Right forelimb (tissue), 1 donor: Measurements from ENCODE around the gene SLC25A4.
"Not testable (repeated sequence)": the region's sequence is repeated elsewhere in the genome, so short reads cannot be mapped to it uniquely, and the experiment has no call there.

Experiments used
- DNase-seq: peaks from one replicate; pipeline ENCODE4 v3.0.0-alpha.2; 2018

The SLC25A4 gene

GRCh38 chr4:185142912-185143600, at the start of gene SLC25A4:
Gene SLC25A4 (plus strand): TSS chr4:185143266. CDS start chr4:185143373, 107 bp downstream.
- DNase-seq: peak; percentile 87

GRCh38 chr4:185093603-185094002, 49.5 kb upstream of the SLC25A4 start:
- no peak for DNase-seq

DNA sequence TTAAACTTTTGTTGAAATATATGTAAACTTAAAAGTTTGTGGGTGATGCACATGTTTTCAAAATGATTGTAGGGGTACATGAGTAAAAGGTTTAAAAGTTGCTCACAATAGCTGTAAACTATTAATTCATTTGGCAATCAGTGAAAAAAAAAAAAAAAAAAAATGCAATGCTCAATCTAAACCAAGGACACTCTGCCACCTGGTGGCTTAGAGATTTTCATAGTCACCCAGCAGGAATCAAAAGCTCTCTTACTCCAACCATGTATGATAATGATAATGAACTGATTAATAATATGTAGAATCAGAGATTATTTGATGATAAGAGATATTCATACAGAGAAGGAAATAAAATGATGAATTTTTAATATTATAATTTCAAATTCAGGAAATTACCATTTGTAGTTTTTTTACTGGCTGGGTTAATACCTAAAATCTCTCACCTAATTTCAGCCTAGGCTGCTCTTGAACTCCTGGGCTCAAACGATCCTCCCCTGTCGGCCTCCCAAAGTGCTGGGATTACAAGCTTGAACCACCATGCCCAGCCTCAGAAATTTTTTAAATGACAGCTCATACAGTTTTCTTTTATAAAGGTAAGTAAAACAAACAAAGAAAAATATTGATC, 46.9 kb upstream of the SLC25A4 start:
- no peak for DNase-seq

GRCh38 chr4:185098474-185098873, 44.6 kb upstream of the SLC25A4 start:
- DNase-seq: no peak

GRCh38 chr4:185099024-185099682, 43.9 kb upstream of the SLC25A4 start:
- DNase-seq: no peak

DNA sequence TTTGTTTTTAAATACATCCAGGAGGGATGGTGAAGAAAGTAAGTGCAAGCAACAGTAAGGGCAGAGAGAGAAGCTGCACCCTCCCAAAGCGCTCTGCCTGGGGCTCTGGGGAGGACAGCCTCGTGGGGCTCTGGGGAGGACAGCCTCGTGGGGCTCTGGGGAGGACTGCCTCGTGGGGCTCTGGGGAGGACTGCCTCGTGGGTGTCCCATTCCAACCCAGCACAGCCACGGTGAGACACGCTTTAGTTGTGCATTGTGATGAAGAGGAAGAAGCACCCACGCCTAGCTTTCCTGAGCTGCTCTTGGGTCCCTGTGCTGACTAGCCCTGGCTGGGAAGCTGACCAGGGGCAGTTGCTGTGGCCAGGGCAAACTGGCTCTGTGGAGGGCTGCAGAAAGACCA, 43.1 kb upstream of the SLC25A4 start:
- DNase-seq: no peak

- DNase-seq: no peak
These were observed 42.6 kb upstream of the SLC25A4 start for GRCh38 chr4:185100423-185100822.

- no peak for DNase-seq
These were observed 41.6 kb upstream of the SLC25A4 start for GRCh38 chr4:185101354-185101890.

GRCh38 chr4:185104733-185105132, 38.3 kb upstream of the SLC25A4 start:
- DNase-seq: no peak

DNA sequence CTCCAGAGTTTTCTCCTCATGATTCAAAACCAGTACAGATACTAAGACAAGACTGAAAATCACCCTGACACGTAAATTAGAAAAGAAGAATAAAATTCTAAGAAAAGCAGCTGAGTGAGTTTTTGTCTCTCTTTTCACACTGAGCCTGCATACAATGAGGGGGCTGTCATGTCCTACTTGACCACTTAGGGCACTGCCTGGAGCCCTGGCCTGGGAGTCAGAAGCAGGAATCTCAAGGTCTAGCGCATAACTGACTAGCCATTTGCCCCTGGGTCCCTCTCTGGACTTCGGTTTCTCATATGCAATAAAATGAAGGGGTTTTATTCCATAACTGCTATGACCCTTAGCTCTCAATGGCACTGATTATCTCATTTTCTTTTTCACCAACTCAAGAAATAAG, 36.7 kb upstream of the SLC25A4 start:
- no peak for DNase-seq

DNA sequence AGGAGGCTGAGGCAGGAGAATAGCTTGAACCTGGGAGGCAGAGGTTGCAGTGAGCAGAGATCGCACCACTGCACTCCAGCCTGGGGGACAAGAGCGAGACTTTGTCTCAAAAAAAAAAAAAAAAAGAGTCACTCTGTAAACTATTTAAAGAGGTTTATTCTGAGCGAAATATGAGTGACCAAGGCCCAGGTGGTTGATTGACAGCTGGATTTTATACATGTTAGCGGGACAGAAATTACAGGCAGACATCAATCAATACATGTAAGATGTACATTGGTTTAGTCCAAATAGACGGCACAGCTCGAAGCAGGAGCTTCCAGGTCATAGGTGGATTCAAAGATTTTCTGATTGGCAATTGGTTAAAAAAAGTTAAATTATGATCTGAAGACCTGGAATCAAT, 35.5 kb upstream of the SLC25A4 start:
- DNase-seq: not testable (repeated sequence)

DNA sequence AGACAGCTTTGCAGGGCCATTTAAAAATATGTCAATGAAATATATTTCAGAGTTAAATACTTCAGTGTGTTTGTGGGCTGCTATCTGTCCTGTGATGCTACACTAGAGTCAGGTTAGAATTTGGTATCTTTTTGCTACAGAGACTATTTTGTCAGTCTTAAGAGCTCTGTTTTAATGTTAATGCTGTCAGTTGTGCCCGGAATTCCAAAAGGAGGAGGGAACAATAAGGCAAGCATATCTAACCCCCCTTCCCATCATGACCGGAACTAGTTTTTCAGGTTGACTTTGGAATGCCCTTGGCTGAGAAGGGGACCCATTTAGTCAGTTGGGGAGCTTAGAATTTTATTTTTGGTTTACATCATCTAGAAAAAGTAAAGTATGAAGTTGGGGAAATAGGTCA, 34.9 kb upstream of the SLC25A4 start:
- DNase-seq: no peak

- DNase-seq: no peak
These were observed 34.4 kb upstream of the SLC25A4 start for GRCh38 chr4:185108669-185109068.

- DNase-seq: no peak
These were observed 33.3 kb upstream of the SLC25A4 start for GRCh38 chr4:185109736-185110135.

- DNase-seq: no peak
These were observed 32.7 kb upstream of the SLC25A4 start for GRCh38 chr4:185110375-185110823.

DNA sequence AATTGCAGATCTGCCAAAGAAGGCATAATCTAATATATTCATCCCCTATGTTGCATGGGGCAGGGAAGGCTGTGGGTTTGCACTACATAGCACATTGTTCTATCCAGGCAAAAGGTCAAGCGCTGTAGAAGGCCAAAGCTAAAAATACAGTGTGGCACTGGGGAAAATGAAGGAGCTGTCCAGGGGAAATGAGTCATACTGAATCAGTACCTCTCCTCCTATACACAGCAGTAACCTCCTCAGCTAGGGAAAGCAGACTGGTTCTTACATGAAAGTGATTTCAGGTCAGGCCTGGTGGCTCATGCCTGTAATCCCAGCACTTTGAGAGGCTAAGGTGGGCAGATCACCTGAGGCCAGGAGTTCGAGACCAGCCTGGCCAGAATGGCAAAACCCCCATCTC, 31.0 kb upstream of the SLC25A4 start:
- no peak for DNase-seq

DNA sequence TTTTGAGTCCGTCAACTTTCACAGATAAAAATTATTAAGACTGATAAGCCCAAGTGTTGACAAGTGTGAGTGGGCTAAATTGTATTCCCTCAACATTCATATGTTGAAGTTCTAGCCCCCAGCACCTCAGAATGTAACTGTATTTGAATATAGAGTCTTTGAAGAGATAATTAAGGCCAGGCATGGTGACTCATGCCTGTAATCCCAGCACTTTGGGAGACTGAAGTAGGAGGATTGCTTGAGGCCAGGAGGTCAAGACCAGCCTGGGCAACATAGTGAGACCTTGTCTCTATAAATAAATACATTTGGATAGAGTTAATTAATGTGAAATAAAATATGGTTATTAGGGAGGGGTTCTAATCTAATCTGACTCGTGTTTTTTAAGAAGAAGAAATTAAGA, 29.7 kb upstream of the SLC25A4 start:
- DNase-seq: no peak

DNA sequence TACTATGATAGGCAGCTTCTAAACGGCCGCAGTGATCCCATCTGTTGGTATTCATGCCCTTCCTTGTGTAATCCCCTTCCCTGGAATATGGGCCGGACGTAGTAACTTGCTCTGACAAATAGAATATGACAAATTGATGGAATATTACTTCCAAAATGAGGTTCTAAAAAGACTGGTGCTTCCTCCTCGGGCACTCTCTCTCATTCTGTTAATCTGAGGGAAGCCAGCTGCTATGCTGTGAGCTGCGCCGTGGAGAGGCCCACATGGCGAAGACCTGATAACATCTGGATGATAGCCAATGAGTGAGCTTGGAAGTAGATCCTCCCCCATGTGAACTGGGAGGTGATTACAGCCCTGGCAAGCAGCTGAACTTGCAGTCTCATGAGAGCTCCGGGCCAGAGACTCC, 27.2 kb upstream of the SLC25A4 start:
- no peak for DNase-seq

- no peak for DNase-seq
These were observed 25.6 kb upstream of the SLC25A4 start for GRCh38 chr4:185117300-185117934.

DNA sequence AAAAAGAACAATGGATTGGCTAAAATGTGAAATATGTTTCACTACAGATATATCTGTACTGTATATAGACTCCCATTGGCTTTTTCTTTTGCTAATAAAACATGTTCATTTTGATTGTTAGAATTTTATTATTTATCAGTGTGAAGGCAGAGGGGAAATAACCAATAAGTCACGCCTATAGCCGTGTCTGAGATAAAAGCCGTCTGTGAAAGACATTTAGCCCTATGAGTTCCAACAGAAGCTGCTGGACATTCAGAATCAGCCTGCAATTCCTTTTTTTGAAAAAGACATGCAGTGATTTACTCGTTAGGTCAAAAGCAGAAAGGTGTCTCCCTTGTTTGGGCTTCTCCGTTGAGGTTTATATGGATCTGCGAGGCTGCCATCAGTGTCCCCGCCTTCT, 24.2 kb upstream of the SLC25A4 start:
- no peak for DNase-seq

GRCh38 chr4:185119467-185119866, 23.6 kb upstream of the SLC25A4 start:
- DNase-seq: not testable (repeated sequence)

DNA sequence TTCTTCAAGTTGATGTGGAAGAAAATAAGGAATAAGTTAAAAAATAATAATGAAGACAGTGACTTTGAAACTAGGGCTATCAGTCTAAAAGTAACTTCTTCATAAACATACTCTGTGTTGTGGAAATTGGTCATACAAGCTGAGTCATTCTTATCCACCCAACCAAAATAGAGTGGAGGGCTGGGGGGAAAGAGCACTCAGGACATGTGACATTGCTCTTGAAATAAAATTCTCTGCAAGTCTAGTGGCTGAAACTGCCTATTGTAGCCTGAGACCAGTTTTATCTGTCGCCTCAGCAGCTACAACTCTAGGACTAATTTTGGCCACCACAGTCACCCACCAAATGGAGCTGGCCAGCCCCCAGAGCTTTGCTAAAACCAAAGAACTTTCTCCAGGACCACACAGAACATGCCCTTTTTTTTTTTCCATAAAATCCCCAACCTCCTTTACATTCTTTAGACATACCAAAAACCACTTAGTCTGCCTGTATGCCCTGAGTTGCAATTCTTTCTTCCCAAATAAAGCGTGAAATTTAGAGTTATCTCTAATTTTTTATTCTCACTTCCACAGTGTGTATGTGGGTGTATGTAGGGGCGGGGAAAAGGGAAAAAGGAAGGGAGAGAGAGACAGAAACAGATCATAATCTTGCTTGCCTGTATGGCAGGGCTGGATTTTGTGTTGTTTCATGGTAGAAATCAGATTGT, 23.0 kb upstream of the SLC25A4 start:
- no peak for DNase-seq

- DNase-seq: no peak
These were observed 22.5 kb upstream of the SLC25A4 start for GRCh38 chr4:185120631-185120946.
